GM21367 (cell line): ENCODE measurements around the gene PLPPR1.
"Not testable (repeated sequence)": the region's sequence is repeated elsewhere in the genome, so short reads cannot be mapped to it uniquely, and the experiment has no call there.

Source experiments
- ATAC-seq: cut with Tn5 transposase; IDR thresholded peaks from one replicate; pipeline ENCODE4 v1.9.1; 2021; ENCODE audit not compliant: unreplicated experiment

PLPPR1 gene

GRCh38 chr9:101028346-101029314 lies at the start of gene PLPPR1:
Gene PLPPR1, plus strand, starts transcription at chr9:101028727.
- ATAC-seq, result no peak

- no peak for ATAC-seq
Measured at GRCh38 chr9:100989731-100990130, 38.8 kb upstream of the PLPPR1 start.

DNA sequence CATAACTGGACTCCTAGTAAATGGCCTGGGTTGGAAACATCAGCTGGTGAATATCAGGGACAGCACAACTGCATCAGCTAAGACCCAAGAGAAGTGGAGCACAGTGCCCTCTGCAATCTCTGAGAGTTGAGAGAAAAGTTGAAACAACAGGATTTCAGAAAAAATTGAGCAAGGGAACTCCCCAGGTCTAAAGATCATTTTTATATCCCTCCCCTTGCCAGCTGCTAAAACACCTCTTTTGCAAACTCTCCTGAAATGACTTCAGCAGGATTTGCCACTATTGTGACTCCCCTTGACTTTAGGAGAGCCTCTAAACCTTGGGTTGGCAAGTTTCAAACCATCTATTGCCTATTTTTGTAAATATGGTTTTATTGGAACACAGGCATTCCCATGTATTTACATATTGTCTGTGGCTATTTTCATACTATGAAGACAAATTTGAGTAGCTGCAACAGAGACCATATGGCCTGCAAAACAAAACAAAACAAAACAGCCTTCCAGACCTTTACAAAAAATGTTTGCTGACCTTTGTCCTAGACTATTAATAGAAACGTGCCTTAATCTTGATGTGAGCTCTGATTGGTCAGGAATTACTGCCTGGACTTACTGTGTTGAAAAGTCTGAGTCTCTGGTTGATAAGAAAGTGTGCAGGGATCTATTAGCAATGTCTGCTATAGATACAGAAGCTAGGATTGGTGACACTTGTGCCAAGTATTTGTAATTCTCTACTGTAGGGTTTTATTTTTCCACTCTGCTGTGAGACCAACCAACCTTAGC lies 37.7 kb upstream of the PLPPR1 start:
- no peak for ATAC-seq

GRCh38 chr9:100992632-100993031 lies 35.9 kb upstream of the PLPPR1 start:
- ATAC-seq, result no peak

DNA sequence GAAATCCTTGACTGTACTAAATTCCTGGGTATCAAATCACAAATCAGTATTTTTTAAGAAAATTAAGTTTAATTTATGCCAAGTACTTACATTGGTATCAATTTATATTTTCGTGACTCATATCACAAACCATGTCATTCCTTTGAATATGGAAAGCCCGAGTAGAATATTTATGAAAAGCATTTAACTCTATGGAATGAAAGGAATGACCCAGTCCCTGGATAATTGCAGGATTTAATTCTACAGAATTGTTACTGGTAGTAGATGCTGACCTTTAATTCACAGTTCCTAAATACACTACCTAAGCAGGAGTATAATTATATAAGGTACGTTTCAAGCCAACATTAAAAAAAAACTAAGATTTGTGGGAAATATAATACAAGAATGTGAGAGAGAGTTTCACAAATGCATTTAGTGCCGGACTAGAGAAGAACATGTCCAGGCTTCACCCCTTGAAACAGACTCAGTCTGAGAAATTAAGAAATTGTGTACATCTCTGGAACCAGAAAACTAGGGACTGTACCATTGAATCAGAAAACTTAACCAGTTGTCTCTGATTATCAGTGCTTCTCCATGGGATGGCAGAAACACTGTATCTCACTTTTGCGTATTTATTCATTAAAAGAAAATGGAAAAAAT lies 28.5 kb upstream of the PLPPR1 start:
- no peak for ATAC-seq

- no peak for ATAC-seq
Measured at GRCh38 chr9:101005246-101005645, 23.3 kb upstream of the PLPPR1 start.

DNA sequence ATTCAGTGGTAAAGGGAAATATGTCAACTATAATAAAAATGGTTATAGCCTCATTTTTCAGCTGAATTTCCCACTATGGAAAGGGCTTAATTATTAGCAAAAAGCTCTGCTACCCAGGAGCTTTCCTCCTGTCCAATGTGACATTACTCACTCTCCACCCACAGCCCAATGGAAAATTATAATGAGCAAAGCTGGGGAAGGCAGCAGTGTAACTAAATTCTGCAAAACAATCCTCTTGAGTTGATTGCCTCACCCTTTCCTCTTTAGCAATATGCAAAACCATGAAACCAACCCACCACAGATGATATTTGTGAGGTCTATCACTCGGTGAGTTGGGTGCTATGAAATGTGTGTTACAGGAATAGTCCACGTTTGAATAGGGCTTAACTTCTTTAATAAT lies 14.0 kb upstream of the PLPPR1 start:
- no peak for ATAC-seq

- no peak for ATAC-seq
Measured at GRCh38 chr9:101018467-101018866, 10.1 kb upstream of the PLPPR1 start.

DNA sequence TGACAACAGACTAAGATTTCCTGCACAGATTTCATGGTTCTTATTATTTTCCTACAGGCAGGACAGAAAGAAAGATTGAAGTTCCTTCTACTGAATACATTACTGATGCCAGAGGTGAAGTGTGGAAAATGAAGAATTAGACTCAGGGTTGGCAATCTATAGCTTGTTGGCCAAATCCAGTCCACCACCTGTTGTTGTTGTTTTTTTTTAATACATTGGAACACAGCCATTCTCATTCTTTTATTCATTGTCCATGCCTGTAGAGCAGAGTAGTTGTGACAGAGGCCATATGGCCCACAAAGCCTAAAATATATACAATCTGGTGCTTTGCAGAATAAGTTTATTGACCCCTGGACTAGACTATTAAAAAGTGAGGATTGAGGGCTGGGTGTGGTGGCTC lies 5.8 kb upstream of the PLPPR1 start:
- ATAC-seq, result no peak

- ATAC-seq, result no peak
Measured at GRCh38 chr9:101025940-101026339, 2.6 kb upstream of the PLPPR1 start.

- no peak for ATAC-seq
Measured at GRCh38 chr9:101026824-101027223, 1.7 kb upstream of the PLPPR1 start.

DNA sequence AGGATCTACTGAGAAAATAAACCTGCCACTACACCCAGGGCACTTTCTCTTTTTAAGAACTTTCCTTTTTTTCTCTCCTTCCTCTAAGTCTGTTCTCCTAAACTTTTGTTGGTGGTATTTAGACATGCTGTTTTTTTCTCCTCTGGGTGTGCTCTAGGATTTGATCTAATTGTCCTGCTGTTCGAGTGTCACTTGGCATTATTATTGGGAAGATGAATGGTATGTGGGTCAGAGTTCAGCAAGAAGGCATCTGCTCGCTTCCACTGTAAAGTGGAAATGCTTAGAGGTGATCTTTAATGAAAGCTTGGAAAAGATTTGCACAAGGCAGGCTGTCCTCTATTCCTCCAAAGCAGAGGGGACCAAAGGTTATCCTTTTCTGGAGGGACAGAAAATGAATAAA lies 1.3 kb upstream of the PLPPR1 start:
- no peak for ATAC-seq

GRCh38 chr9:101027733-101028345 lies 688 bp upstream of the PLPPR1 start:
- no peak for ATAC-seq

DNA sequence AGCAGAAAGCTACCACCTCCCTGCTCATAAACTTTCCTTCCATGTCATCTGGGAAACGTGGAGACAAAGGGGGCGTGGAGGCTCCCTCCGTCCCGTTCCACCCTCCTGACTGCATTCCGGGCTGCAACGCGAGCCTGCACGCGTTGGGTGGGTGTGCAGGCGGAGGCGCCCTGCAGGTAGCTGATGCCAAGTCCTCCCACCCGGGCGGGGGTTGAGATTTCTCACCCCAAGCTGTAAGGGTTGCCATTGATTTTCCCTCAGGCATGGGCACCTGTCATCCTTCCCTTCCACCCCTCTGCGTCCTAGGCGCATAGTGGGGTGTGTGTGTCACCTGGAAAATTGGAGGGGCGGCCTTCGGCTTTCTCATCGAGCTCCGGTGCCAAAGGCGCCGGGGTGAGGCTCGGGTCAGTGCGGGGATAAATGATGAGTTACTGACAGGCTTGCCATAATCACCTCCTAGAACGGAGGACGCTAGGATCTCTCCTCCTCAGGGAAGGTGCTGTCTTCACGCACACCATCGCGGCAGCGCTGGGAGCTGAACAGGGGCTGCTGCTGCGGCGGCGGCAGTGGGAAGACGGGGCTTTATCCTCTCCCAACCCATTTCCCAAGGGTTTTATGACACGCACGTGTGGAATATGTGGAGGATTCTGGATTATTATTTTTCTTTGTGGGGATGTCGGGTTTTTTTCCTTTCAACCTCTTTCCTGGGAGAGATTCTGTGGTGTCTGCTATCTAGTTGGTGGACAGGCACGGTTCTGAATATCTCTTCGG lies 973 bp downstream of the PLPPR1 start:
- no peak for ATAC-seq

DNA sequence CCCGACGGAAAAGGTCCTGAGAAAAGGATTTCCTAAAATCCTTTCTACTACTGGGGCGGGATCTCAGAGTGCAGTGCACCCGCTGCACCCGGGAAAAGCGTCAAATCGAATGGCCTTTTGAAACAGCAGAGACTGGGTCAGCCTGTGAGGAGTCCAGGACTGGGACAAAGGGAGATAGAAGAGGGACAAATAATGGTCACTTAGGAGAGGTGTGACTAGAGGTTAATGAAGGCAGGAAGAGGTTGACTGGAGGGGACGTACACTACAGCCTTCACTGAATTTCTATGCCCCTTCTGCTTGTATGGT lies 1.5 kb downstream of the PLPPR1 start:
- no peak for ATAC-seq

- ATAC-seq, result no peak
Measured at GRCh38 chr9:101032426-101032825, 3.9 kb downstream of the PLPPR1 start.

- no peak for ATAC-seq
Measured at GRCh38 chr9:101034222-101034621, 5.7 kb downstream of the PLPPR1 start.

DNA sequence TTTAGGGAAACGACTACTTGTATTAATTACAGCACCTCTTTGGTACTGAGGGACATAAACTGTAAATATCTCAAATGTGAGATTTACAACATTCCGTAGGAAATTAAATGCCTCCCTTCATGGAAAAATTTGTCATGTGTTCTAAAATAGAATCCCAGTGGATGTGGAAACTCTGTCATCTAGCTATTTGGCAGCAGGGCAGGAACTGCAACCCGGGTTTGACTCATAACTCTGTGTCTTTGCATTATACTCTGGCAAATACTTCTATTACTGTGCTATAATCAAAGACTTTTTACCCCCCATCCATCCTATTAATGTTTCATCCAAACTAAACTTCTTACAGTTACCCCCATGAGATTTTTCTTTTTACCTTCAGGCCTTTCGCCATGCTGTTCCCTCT lies 6.6 kb downstream of the PLPPR1 start:
- ATAC-seq, result no peak

GRCh38 chr9:101037430-101037829 lies 8.9 kb downstream of the PLPPR1 start:
- no peak for ATAC-seq

- ATAC-seq, result no peak
Measured at GRCh38 chr9:101038488-101038887, 10.0 kb downstream of the PLPPR1 start.

GRCh38 chr9:101039581-101039980 lies 11.1 kb downstream of the PLPPR1 start:
- not testable (repeated sequence) for ATAC-seq
